Bronchial epithelial cell (primary cell): ENCODE measurements around the gene PTPRN2. TPM values are rescaled to one million over a fixed set of nuclear protein-coding genes. Genes with fewer than 3 reads are reported as not detected.

Experiments
- DNase-seq: peaks from one replicate; pipeline ENCODE4 v3.0.0-alpha.2; 2010; ENCODE audit warnings: low read depth
- FAIRE-seq: peaks from 2 replicates; lab custom pipeline; 2011; peaks lifted over from hg19 to GRCh38; lab: Jason Lieb, UNC
- H3K27me3 ChIP-seq: 2 replicates; pipeline ENCODE4 v1.5.1; 2011; ENCODE audit warnings: low read length; ENCODE audit not compliant: control insufficient read depth, insufficient read depth
- H3K36me3 ChIP-seq: 2 replicates; pipeline ENCODE4 v1.5.1; 2011; ENCODE audit warnings: low read length; ENCODE audit not compliant: control insufficient read depth, insufficient read depth
- H3K4me3 ChIP-seq: 2 replicates; pipeline ENCODE4 v1.5.1; 2011; ENCODE audit warnings: mild to moderate bottlenecking, low read depth, low read length, control low read depth
- CTCF ChIP-seq: IDR thresholded peaks from 2 replicates; pipeline ENCODE4 v1.5.1; 2011; ENCODE audit warnings: mild to moderate bottlenecking, moderate library complexity, low read length, control low read depth, inconsistent platforms; ENCODE audit not compliant: insufficient read depth, severe bottlenecking
- total RNA-seq: library from RNA; depleted of rRNA; stranded (reverse); fragments of >200 nt; gene quantifications from 2 replicates; pipeline ENCODE4 v1.2.1, GENCODE V29; 2014

The PTPRN2 gene
- total RNA-seq, 1 donor from 2014 or later = 1.1 TPM

DNA sequence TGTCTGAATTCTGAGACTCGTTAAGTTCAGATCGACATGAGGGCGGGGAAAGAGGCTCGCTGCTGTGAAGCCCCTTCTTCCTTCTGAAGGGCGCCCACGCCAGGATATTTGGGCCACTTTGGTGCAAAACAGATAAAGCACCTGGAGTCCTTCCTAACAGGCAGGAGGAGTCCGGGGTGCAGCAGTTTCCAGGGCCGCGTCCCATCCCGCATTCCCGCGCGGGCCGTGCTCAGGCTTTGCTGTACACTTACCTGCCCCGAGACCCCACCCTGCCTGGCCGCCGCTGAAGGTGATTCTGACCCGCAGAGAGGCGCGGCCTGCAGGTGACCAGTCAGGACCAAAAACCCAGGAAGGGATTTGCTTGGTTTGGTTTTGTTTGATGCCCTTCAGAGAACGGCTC lies 454.6 kb downstream of the PTPRN2 start:
- FAIRE-seq (no peak), DNase-seq (no peak)
- TF ChIP-seq CTCF = no peak

GRCh38 chr7:158130023-158130409 lies 457.6 kb downstream of the PTPRN2 start:
- DNase-seq = no peak
- no peak for FAIRE-seq

More for the DNA sequence above, 454.6 kb downstream of the PTPRN2 start:
- no peaks in the 10 kb centered on the region for H3K27me3 ChIP-seq
- H3K4me3 ChIP-seq = no peak overlapping the region
- no peaks in the 10 kb centered on the region for H3K36me3 ChIP-seq

GRCh38 chr7:158129037-158130022 lies 458.3 kb downstream of the PTPRN2 start:
- H3K27me3 ChIP-seq = no peaks in the 10 kb centered on the region
- TF ChIP-seq CTCF = no peak
- no peak for DNase-seq
- no peaks in the 10 kb centered on the region for H3K36me3 ChIP-seq
- H3K4me3 ChIP-seq = no peak overlapping the region
- FAIRE-seq = peak; percentile 99

More at GRCh38 chr7:158130023-158130409, 457.6 kb downstream of the PTPRN2 start:
- H3K4me3 ChIP-seq = no peak overlapping the region
- H3K36me3 ChIP-seq = no peaks in the 10 kb centered on the region
- H3K27me3 ChIP-seq = no peaks in the 10 kb centered on the region
- TF ChIP-seq CTCF = no peak

DNA sequence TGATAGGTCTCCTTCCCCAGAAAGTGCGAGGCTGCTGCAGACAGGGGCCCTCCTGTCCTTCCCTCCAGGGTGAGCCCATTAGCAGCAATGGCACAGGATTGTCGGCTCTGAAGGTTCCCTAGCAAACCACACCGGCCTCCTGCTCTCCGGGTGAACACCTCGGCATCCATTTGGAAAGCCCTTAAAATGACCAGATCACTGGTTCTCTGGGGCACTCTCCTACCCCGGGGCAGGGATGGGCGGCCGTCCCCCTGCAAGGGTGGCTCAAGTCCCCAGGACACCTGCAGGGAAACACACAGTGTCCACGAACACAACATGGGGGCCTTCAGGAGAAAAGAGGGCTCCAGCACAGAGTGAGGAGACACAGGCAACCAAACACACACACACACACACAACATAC lies 459.1 kb downstream of the PTPRN2 start:
- Histone ChIP-seq H3K27me3 (no peaks in the 10 kb centered on the region), H3K36me3 (no peaks in the 10 kb centered on the region), H3K4me3 (no peak overlapping the region)
- no peak for TF ChIP-seq CTCF
- FAIRE-seq (no peak), DNase-seq (no peak)

GRCh38 chr7:158127241-158127640 lies 460.4 kb downstream of the PTPRN2 start:
- Histone ChIP-seq H3K36me3 (no peaks in the 10 kb centered on the region), H3K4me3 (no peak overlapping the region), H3K27me3 (no peaks in the 10 kb centered on the region)
- FAIRE-seq (no peak), DNase-seq (no peak)
- no peak for TF ChIP-seq CTCF

GRCh38 chr7:158126661-158127060 lies 461.0 kb downstream of the PTPRN2 start:
- TF ChIP-seq CTCF = no peak
- H3K27me3 ChIP-seq = no peaks in the 10 kb centered on the region
- no peak for FAIRE-seq
- no peak for DNase-seq
- no peaks in the 10 kb centered on the region for H3K36me3 ChIP-seq
- no peak overlapping the region for H3K4me3 ChIP-seq
